K562 (cell line): Measurements from ENCODE around the gene DPEP1. TPM values are rescaled to one million over a fixed set of nuclear protein-coding genes. Genes with fewer than 3 reads are reported as not detected.
A peak's percentile ranks its signal among the peaks of the same experiment; 100 is the strongest.

Experiments
- ATAC-seq: fragments of 200-7000 bp; cut with Tn5 transposase; 3 replicates; pipeline ENCODE4 v1.9.1; 2020; ENCODE audit warnings: moderate library complexity
- BruUV-seq: library from RNA; stranded (reverse); fragments of 400-500 nt; replicated peaks from 2 replicates; lab custom pipeline; 2021; lab: Mats Ljungman, UMichigan
- CTCF ChIA-PET: fragments of 300-600 bp; formaldehyde crosslinking; extraction: SDS; loops from one replicate; lab custom pipeline; 2021; ENCODE audit warnings: low intra/inter-chr PET ratio; lab: Yijun Ruan, JAX
- POLR2A ChIA-PET: fragments of 300-600, 350-650 bp; sonication (Branson Sonifier 250); formaldehyde crosslinking; extraction: SDS; loops from one replicate; lab custom pipeline; 2021; ENCODE audit warnings: antibody characterized with exemption, inconsistent platforms; lab: Yijun Ruan, JAX
- DNase-seq, 4 experiments: peaks; one replicate each; pipeline versions ENCODE4 v3.0.0 to v3.0.0-alpha.2; 2011 to 2018; ENCODE audit warnings: low spot score in 3 of 4, mixed read lengths in 3 of 4; ENCODE audit errors: extremely low read depth in 1 of 4
- FAIRE-seq: peaks from 2 replicates; lab custom pipeline; 2011; peaks lifted over from hg19 to GRCh38; lab: Jason Lieb, UNC
- H2AFZ ChIP-seq: 2 replicates; pipeline ENCODE4 v1.6.0; 2011; ENCODE audit warnings: low read depth, low read length, control low read depth, inconsistent platforms
- H3K27ac ChIP-seq: fragments of 200-600 bp; 3 replicates; pipeline ENCODE4 v1.8.0; 2011; ENCODE audit warnings: low read depth, mild to moderate bottlenecking, control low read depth, inconsistent platforms, low read length, moderate library complexity, mixed read lengths; ENCODE audit errors: extremely low read depth
- H3K27me3 ChIP-seq, 2 experiments: fragments of 300-600 bp in 1 of 2; 2 replicates in 1 of 2; 3 replicates in 1 of 2; pipeline versions ENCODE4 v1.6.0 to v1.8.0; 2011; ENCODE audit warnings: inconsistent platforms in 2 of 2, low read length in 2 of 2, mild to moderate bottlenecking in 1 of 2, mixed read lengths in 1 of 2, moderate library complexity in 1 of 2; ENCODE audit not compliant: control insufficient read depth in 2 of 2, insufficient read depth in 2 of 2
- H3K36me3 ChIP-seq: fragments of 300-600 bp; 3 replicates; pipeline ENCODE4 v1.8.0; 2011; ENCODE audit warnings: mild to moderate bottlenecking, low read length, inconsistent platforms; ENCODE audit not compliant: control insufficient read depth, insufficient read depth
- H3K4me1 ChIP-seq, 2 experiments: fragments of 200-600 bp in 1 of 2; replicated peaks in 1 of 2; 2 replicates in 1 of 2; 3 replicates in 1 of 2; pipeline versions ENCODE4 v1.5.1 to v1.8.0; 2011; ENCODE audit warnings: inconsistent platforms in 2 of 2, low read length in 2 of 2, mild to moderate bottlenecking in 1 of 2, mixed read lengths in 1 of 2, moderate library complexity in 1 of 2; ENCODE audit not compliant: control insufficient read depth in 2 of 2, insufficient read depth in 2 of 2
- H3K4me2 ChIP-seq: 2 replicates; pipeline ENCODE4 v1.6.1; 2011; ENCODE audit warnings: low read length, control low read depth, inconsistent platforms, mixed read lengths; ENCODE audit not compliant: insufficient read depth
- H3K4me3 ChIP-seq: fragments of 200-600 bp; sonication (generic), shearing (Covaris generic); 2 replicates; pipeline ENCODE4 v1.5.1; 2016; ENCODE audit warnings: control low read depth, inconsistent platforms
- H3K79me2 ChIP-seq: fragments of 200-600 bp; 3 replicates; pipeline ENCODE4 v1.8.0; 2011; ENCODE audit warnings: low read length, inconsistent platforms; ENCODE audit not compliant: control insufficient read depth, insufficient read depth
- H3K9ac ChIP-seq, 2 experiments: 2 replicates each; pipeline versions ENCODE4 v1.6.0 to v1.6.1; 2011; ENCODE audit warnings: low read depth in 2 of 2, low read length in 2 of 2, control low read depth in 1 of 2, inconsistent platforms in 1 of 2, mild to moderate bottlenecking in 1 of 2, mixed read lengths in 1 of 2; ENCODE audit not compliant: insufficient read depth in 1 of 2
- H3K9me1 ChIP-seq: one replicate; pipeline ENCODE4 v1.6.0; 2011; ENCODE audit warnings: inconsistent platforms, mild to moderate bottlenecking, low read length, moderate library complexity; ENCODE audit not compliant: control insufficient read depth, insufficient read depth
- H3K9me3 ChIP-seq: replicated peaks from 2 replicates; pipeline ENCODE4 v1.5.1; 2011; ENCODE audit warnings: low read depth, low read length, inconsistent platforms; ENCODE audit not compliant: control insufficient read depth, insufficient read depth
- H4K20me1 ChIP-seq: replicated peaks from 2 replicates; pipeline ENCODE4 v1.6.1; 2011; ENCODE audit warnings: low read length, inconsistent platforms, mixed read lengths; ENCODE audit not compliant: control insufficient read depth, insufficient read depth
- ASH1L ChIP-seq: fragments of 450-650 bp; IDR thresholded peaks from 2 replicates; pipeline ENCODE4 v1.6.1; 2018; ENCODE audit warnings: borderline replicate concordance, mild to moderate bottlenecking, low read depth; ENCODE audit not compliant: partially characterized antibody
- CREB3L1 ChIP-seq: fragments of 450-650 bp; IDR thresholded peaks from 2 replicates; pipeline ENCODE4 v1.6.1; 2014; ENCODE audit warnings: low read depth, mild to moderate bottlenecking, moderate library complexity, borderline replicate concordance
- E2F6 ChIP-seq, 2 experiments: IDR thresholded peaks; 2 replicates each; pipeline ENCODE4 v1.6.1; 2011; ENCODE audit warnings: borderline replicate concordance in 1 of 2, control low read depth in 1 of 2, low read depth in 1 of 2, low read length in 1 of 2, mild to moderate bottlenecking in 1 of 2, mixed read lengths in 1 of 2, moderate library complexity in 1 of 2; ENCODE audit not compliant: insufficient read depth in 1 of 2, insufficient read length in 1 of 2, poor library complexity in 1 of 2, severe bottlenecking in 1 of 2; ENCODE audit errors: extremely low read depth in 1 of 2
- JUN ChIP-seq, 2 experiments: sonication (generic) in 1 of 2; formaldehyde crosslinking in 1 of 2; IDR thresholded peaks; 2 replicates each; pipeline versions ENCODE4 v1.6.1 to v1.8.0; 2012 to 2022; ENCODE audit warnings: borderline replicate concordance in 2 of 2, mild to moderate bottlenecking in 2 of 2, improper control_type of control experiment in 1 of 2, low read depth in 1 of 2, low read length in 1 of 2, missing genetic modification reagents in 1 of 2
- L3MBTL2 ChIP-seq: fragments of 450-650 bp; IDR thresholded peaks from 2 replicates; pipeline ENCODE4 v1.6.1; 2016; ENCODE audit warnings: mild to moderate bottlenecking, moderate library complexity
- MAX ChIP-seq: sonication (generic); formaldehyde crosslinking; IDR thresholded peaks from 2 replicates; pipeline ENCODE4 v1.9.0; 2022; ENCODE audit warnings: mild to moderate bottlenecking, missing genetic modification reagents
- MTA2 ChIP-seq: fragments of 450-650 bp; IDR thresholded peaks from 2 replicates; pipeline ENCODE4 v1.6.1; 2016; ENCODE audit warnings: low read depth
- U2AF1 ChIP-seq: fragments of 200-400 bp; formaldehyde crosslinking; optimal IDR thresholded peaks from 2 replicates; pipeline ENCODE3; 2017; ENCODE audit warnings: mild to moderate bottlenecking, low read depth, low read length, moderate library complexity
- WGBS: fragments of 100-300 bp; shearing (Covaris generic); methylation state at CpG from one replicate; pipeline ENCODE4 v1.1.6; 2016; ENCODE audit warnings: low coverage, mixed read lengths; ENCODE audit not compliant: insufficient coverage; ENCODE audit errors: missing lambda C conversion rate; 5-methylcytosine and 5-hydroxymethylcytosine counted together
- in situ Hi-C: fragments of 300-500 bp; cut with MboI; formaldehyde crosslinking; loops from 4 replicates; pipeline ENCODE4 v1.15.0; 2018; ENCODE audit warnings: inconsistent platforms, mixed read lengths
- intact Hi-C: fragments of 100-400 bp; cut with micrococcal nuclease; formaldehyde crosslinking; loops from 2 replicates; pipeline ENCODE4 v1.14.2; 2022
- polyA plus RNA-seq, 8 experiments: library from polyadenylated mRNA; depleted of rRNA in 4 of 8; stranded (reverse) in 5 of 8; unstranded in 3 of 8; fragments of >200 nt; fragmentation: Nextera tagmentation in 2 of 8; fragmentation: Illumina TruSeq in 1 of 8; extraction: Ambion mirVana in 2 of 8; extraction: Trizol in 1 of 8; gene quantifications; 2 replicates each; pipeline versions ENCODE4 v1.2.1 to v1.2.3, GENCODE V29; 2011 to 2014; ENCODE audit warnings: inconsistent platforms in 1 of 8, missing spikeins in 1 of 8
- total RNA-seq, 7 experiments: library from RNA; depleted of rRNA in 6 of 7; stranded (reverse); fragments of >200 nt in 6 of 7; fragmentation: Illumina TruSeq in 2 of 7; extraction: Trizol in 2 of 7; gene quantifications; 2 replicates each; pipeline versions ENCODE4 v1.2.1 to v1.2.3, GENCODE V29; 2011 to 2021; ENCODE audit warnings: low replicate concordance in 1 of 7

The DPEP1 gene
- total and polyA plus RNA-seq, 9 of the 15 experiments (the other 6 are each of a cell fraction or from before 2014, with no cell fraction given), result 0.14 to 0.31 (median 0.20) TPM; not detected in 6

- TF ChIP-seq JUN (IDR thresholded peaks at IDR 0.05; ENCODE audit: borderline replicate concordance, low read depth, low read length) (no peak), JUN (CRISPR knock-in tag; IDR thresholded peaks at IDR 0.05; ENCODE audit: borderline replicate concordance) (no peak)
- in situ Hi-C loops (no loop called here), intact Hi-C loops (no loop called here)
- H3K4me2 ChIP-seq, result no peak overlapping the region
- no peaks in the 10 kb centered on the region for H3K36me3 ChIP-seq
- POLR2A ChIA-PET, result interaction anchor here (0.6 to 0.9 kb wide), 3 partner anchors 8 to 43 kb away, joined by 3 to 5 read pairs (median 3); no protein-coding TSS in a partner anchor
- H4K20me1 ChIP-seq, result no peaks in the 10 kb centered on the region
- H3K4me3 ChIP-seq, result no peak overlapping the region
- FAIRE-seq (no peak), DNase-seq (peak in 1 of 4 experiments; percentile 36), ATAC-seq (no peak)
- H3K27me3 ChIP-seq, result peaks cover 37 to 68% of the 10 kb centered on the region in 2 experiments
- H3K79me2 ChIP-seq, result no peaks in the 10 kb centered on the region
- no peaks in the 10 kb centered on the region for H3K9me1 ChIP-seq
- no peak overlapping the region for H3K9ac ChIP-seq
- no TSS peak for BruUV-seq
- H3K27ac ChIP-seq, result no peak overlapping the region
- no peak overlapping the region for H2AFZ ChIP-seq
- WGBS, result 24% methylated on average over 32 of the region's 32 CpGs
- CTCF ChIA-PET, result no interaction called here
- no peaks in the 10 kb centered on the region for H3K9me3 ChIP-seq
- H3K4me1 ChIP-seq, result peaks cover 0 to 36% of the 10 kb centered on the region in 2 experiments; a peak in 2 of 5 replicates
These were observed 8.4 kb downstream of the DPEP1 start for GRCh38 chr16:89621698-89622409.

- FAIRE-seq (no peak), ATAC-seq (peak; percentile 53), DNase-seq (no peak)
- Histone ChIP-seq H3K9me3 (no peaks in the 10 kb centered on the region), H3K9me1 (no peaks in the 10 kb centered on the region), H3K27ac (no peak overlapping the region), H3K36me3 (no peaks in the 10 kb centered on the region), H3K79me2 (no peaks in the 10 kb centered on the region), H3K27me3 (peaks cover 40 to 68% of the 10 kb centered on the region in 2 experiments), H3K4me2 (no peak overlapping the region), H4K20me1 (no peaks in the 10 kb centered on the region), H3K4me1 (peaks cover 0 to 29% of the 10 kb centered on the region in 2 experiments; a peak in 2 of 5 replicates), H2AFZ (no peak overlapping the region; the same call in 1 of the 2 replicates), H3K4me3 (no peak overlapping the region), H3K9ac (no peak overlapping the region)
- CTCF ChIA-PET, result no interaction called here
- 20% methylated on average over 28 of the region's 28 CpGs for WGBS
- in situ Hi-C loops, result no loop called here
- no TSS peak for BruUV-seq
- POLR2A ChIA-PET, result interaction anchor here (0.6 to 1.2 kb wide), 4 partner anchors 8 to 16 kb away, joined by 3 to 9 read pairs (median 3); partner anchors contain the start of gene DPEP1
- intact Hi-C loops, result no loop called here
- no peak for TF ChIP-seq CREB3L1
- TF ChIP-seq U2AF1, result no peak
- TF ChIP-seq MTA2, result no peak
- no peak for TF ChIP-seq ASH1L
- TF ChIP-seq L3MBTL2, result peak; percentile 56
- peak; percentile 31; the same call in 1 of the 2 replicates for TF ChIP-seq MAX (CRISPR knock-in tag)
- TF ChIP-seq E2F6 (IDR thresholded peaks at IDR 0.05; ENCODE audit: borderline replicate concordance in 1 of 2, extremely low read depth in 1 of 2, insufficient read depth in 1 of 2, insufficient read length in 1 of 2, low read depth in 1 of 2, low read length in 1 of 2, poor library complexity in 1 of 2, severe bottlenecking in 1 of 2), result peak in 1 of 2 experiments; percentile 66
These were observed 10.2 kb downstream of the DPEP1 start for GRCh38 chr16:89623511-89624261.
